Tibial nerve (tissue), 4 donors: ENCODE data around the gene TULP4. TPM values are rescaled to one million over a fixed set of nuclear protein-coding genes. Genes with fewer than 3 reads are reported as not detected.
A peak's percentile ranks its signal among the peaks of the same experiment; 100 is the strongest.

Experiments
- DNase-seq, 2 donors: peaks; one replicate each; pipeline ENCODE4 v3.0.0-alpha.2; 2019; ENCODE audit warnings: low spot score in 2 of 2
- H3K27ac ChIP-seq, 4 donors: fragments of 200-600 bp; sonication (generic) in 3 of 4; one replicate each; pipeline ENCODE4 v1.5.1; 2017 to 2019; ENCODE audit warnings: mild to moderate bottlenecking in 1 of 4
- H3K27me3 ChIP-seq, 2 donors: fragments of 200-600 bp; sonication (generic) in 1 of 2; one replicate each; pipeline versions ENCODE4 v1.5.1 to v1.6.0; 2017 to 2019
- H3K36me3 ChIP-seq, 3 donors: fragments of 200-600 bp; sonication (generic); one replicate each; pipeline ENCODE4 v1.5.1; 2018 to 2019
- H3K4me1 ChIP-seq, 4 donors: fragments of 200-600 bp; sonication (generic) in 3 of 4; one replicate each; pipeline ENCODE4 v1.5.1; 2017 to 2019
- H3K4me3 ChIP-seq, 4 donors: fragments of 200-600 bp; sonication (generic) in 3 of 4; one replicate each; pipeline ENCODE4 v1.5.1; 2017 to 2019; ENCODE audit warnings: mild to moderate bottlenecking in 1 of 4, moderate library complexity in 1 of 4
- H3K9me3 ChIP-seq, 4 donors: fragments of 200-600 bp; sonication (generic) in 3 of 4; one replicate each; pipeline ENCODE4 v1.5.1; 2017 to 2019
- EP300 ChIP-seq, 2 donors: sonication (generic); formaldehyde crosslinking; IDR thresholded peaks; one replicate each; pipeline ENCODE4 v1.6.1; 2017; ENCODE audit warnings: antibody characterized with exemption in 2 of 2, mild to moderate bottlenecking in 1 of 2
- POLR2A ChIP-seq, 2 donors: fragments of 450-650 bp; IDR thresholded peaks; one replicate each; pipeline ENCODE4 v1.6.1; 2017; ENCODE audit warnings: antibody characterized with exemption in 2 of 2, mild to moderate bottlenecking in 2 of 2, moderate library complexity in 2 of 2
- WGBS, 2 donors: methylation state at CpG; one replicate each; pipeline ENCODE4 v1.1.5; 2018; 5-methylcytosine and 5-hydroxymethylcytosine counted together
- total RNA-seq, 4 donors: library from RNA; depleted of rRNA; stranded (reverse); fragments of >200 nt; gene quantifications; one replicate each; pipeline ENCODE4 v1.1.0, GENCODE V29; 2016
- TF ChIP-seq, protein P1 (sequence below), 5 experiments: fragments of 200-600 bp in 3 of 5; fragments of 450-650 bp in 2 of 5; sonication (generic) in 3 of 5; IDR thresholded peaks; one replicate each; pipeline ENCODE4 v1.5.1; 2016 to 2019; ENCODE audit warnings: antibody characterized with exemption in 5 of 5, mild to moderate bottlenecking in 3 of 5, moderate library complexity in 2 of 5

The TULP4 gene
- total RNA-seq, 4 donors from 2014 or later = 91.2 to 109 (median 101) TPM

DNA sequence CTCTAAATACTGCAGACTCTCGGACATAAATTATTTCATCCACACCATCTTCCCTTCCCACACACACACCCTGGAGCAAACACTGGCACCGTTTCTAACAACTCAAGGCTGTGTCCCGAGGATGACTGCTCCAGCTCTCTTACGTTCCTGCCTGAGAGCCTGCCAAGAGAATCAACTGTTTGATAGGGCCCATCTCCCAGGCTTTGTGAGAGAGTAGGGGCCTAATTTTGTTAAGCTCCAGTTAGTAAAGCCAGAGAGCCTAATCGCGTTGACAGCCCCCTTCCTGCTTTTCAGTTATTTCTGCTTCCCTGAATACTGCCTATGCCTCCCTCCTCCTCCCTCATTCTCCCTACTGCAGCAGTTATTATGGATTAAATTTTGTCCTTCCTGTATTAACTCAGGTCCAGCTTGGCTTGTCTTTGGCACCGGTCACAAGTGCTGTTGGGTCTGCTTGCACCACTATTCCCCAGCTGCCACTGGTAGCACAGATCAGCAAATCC is 129.5 kb downstream of the TULP4 start:
- TF ChIP-seq EP300 (IDR thresholded peaks at IDR 0.05) = no peak
- Histone ChIP-seq H3K27ac (peak overlapping the region in 1 of 4 donors; percentile 7), H3K4me1 (peaks cover 0 to 8% (median 0%) of the 10 kb centered on the region in 4 donors), H3K36me3 (peaks cover 0 to 7% (median 0%) of the 10 kb centered on the region in 3 donors), H3K4me3 (no peak overlapping the region), H3K9me3 (no peaks in the 10 kb centered on the region), H3K27me3 (no peaks in the 10 kb centered on the region)
- peak in 1 of 2 donors; percentile 42 for DNase-seq
- WGBS, 2 donors = 49 to 57% methylated on average over 7 of the region's 7 CpGs

DNA sequence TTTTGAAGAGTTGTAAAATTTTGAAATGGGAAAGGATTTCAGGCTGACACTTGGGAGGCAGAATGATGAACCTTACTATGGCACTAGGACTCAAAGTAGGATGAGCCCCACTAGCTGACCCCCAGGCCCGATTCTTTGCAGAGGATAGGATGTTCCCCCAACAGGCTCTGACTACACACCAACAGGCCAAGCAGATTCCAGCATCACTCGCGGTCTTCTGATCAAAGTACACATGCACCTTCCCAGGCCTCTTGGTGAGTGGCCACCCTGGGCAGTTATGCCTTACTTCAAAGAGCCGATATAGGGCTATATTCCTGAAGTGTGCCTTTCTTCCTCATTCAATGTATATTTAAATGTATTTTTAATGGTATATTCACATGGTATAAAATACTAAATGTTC is 130.0 kb downstream of the TULP4 start:
- TF ChIP-seq POLR2A (IDR thresholded peaks at IDR 0.05) = no peak
- TF ChIP-seq, protein P1, sequence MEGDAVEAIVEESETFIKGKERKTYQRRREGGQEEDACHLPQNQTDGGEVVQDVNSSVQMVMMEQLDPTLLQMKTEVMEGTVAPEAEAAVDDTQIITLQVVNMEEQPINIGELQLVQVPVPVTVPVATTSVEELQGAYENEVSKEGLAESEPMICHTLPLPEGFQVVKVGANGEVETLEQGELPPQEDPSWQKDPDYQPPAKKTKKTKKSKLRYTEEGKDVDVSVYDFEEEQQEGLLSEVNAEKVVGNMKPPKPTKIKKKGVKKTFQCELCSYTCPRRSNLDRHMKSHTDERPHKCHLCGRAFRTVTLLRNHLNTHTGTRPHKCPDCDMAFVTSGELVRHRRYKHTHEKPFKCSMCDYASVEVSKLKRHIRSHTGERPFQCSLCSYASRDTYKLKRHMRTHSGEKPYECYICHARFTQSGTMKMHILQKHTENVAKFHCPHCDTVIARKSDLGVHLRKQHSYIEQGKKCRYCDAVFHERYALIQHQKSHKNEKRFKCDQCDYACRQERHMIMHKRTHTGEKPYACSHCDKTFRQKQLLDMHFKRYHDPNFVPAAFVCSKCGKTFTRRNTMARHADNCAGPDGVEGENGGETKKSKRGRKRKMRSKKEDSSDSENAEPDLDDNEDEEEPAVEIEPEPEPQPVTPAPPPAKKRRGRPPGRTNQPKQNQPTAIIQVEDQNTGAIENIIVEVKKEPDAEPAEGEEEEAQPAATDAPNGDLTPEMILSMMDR (IDR thresholded peaks at IDR 0.05) = no peak
- no peak for TF ChIP-seq EP300 (IDR thresholded peaks at IDR 0.05)
- Histone ChIP-seq H3K4me1 (peaks cover 0 to 8% (median 0%) of the 10 kb centered on the region in 4 donors), H3K9me3 (no peaks in the 10 kb centered on the region), H3K27ac (no peak overlapping the region), H3K36me3 (peaks cover 0 to 7% (median 0%) of the 10 kb centered on the region in 3 donors), H3K4me3 (no peak overlapping the region), H3K27me3 (no peaks in the 10 kb centered on the region)
- DNase-seq = no peak
- 90 to 96% methylated on average over 4 of the region's 4 CpGs for WGBS, 2 donors

DNA sequence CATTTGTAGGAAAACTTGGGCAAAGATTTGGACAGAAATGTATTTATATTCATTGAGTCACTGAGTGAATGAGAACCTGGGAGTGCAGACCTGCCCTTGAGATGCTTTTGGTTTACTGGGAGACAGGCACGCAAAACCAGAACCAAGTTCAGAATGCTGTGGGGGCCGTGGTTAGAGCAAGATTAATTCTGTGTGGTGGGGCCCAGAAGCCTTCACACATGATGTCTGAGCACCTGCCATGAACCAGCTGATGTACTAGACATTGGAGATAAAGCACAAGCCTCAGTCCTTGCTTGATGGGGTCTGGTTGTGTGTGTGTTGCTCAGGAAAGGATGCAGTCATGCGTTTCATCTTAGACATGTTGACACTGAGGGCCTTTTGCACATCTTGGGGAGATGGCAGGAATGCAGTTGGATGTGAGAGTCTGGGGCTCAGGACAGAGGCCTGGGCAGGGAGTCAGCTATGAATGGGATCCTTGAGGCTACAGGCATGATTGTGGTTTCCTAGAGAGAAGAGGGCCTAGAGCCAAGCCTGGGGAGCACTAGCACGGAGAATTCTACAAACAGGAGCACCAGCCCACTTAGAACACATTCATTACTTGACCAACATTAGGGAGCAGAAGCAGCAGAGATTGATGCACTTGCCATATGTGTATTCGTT is 133.3 kb downstream of the TULP4 start:
- H3K27ac ChIP-seq = no peak overlapping the region
- H3K4me1 ChIP-seq = peaks cover 0 to 8% (median 0%) of the 10 kb centered on the region in 4 donors
- H3K36me3 ChIP-seq = peaks cover 0 to 20% (median 0%) of the 10 kb centered on the region in 3 donors
- 78 to 84% methylated on average over 5 of the region's 5 CpGs for WGBS, 2 donors
- H3K4me3 ChIP-seq = no peak overlapping the region
- H3K27me3 ChIP-seq = no peaks in the 10 kb centered on the region
- TF ChIP-seq POLR2A (IDR thresholded peaks at IDR 0.05) (no peak), EP300 (IDR thresholded peaks at IDR 0.05) (no peak)
- TF ChIP-seq, protein P1 (IDR thresholded peaks at IDR 0.05) = no peak
- DNase-seq = no peak
- H3K9me3 ChIP-seq = no peaks in the 10 kb centered on the region

DNA sequence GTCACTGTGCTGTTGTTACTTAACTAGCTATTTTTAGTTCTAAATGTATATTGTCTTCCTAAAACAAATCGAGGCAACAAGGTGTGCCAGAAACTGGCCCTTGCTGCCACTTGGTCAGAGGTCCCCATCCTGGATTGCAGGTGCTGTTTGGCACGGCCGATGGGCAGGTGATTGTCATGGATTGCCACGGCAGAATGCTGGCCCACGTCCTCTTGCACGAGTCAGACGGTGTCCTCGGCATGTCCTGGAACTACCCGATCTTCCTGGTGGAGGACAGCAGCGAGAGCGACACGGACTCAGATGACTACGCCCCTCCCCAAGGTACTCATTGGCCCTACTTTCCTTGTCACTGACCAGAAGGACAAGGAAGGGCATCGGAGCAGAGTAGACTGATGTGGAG is 136.6 kb downstream of the TULP4 start:
- Histone ChIP-seq H3K4me1 (no peaks in the 10 kb centered on the region), H3K27me3 (no peaks in the 10 kb centered on the region), H3K4me3 (no peak overlapping the region), H3K36me3 (peaks cover 0 to 36% (median 4%) of the 10 kb centered on the region in 3 donors), H3K9me3 (no peaks in the 10 kb centered on the region), H3K27ac (no peak overlapping the region)
- 95 to 99% methylated on average over 14 of the region's 14 CpGs for WGBS, 2 donors
- TF ChIP-seq, protein P1 (IDR thresholded peaks at IDR 0.05) = no peak
- TF ChIP-seq POLR2A (IDR thresholded peaks at IDR 0.05) (no peak), EP300 (IDR thresholded peaks at IDR 0.05) (no peak)
- no peak for DNase-seq

DNA sequence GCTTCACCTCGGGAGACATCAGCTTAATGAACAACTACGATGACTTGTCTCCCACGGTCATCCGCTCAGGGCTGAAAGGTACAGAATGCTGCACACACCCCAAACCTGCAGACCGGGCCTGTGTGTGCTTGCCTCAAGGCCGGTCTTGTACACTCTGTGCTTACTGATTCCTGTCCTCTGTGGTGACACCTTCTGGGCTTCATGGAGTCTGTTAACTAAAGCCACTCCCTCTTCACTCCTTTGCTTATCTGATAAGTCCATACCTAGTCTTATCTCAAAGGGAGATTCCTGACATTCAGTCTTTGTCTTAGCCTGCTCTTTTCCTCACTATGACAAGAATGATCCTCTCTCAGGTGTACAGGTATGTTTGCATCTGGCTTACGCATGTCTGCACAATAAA is 139.9 kb downstream of the TULP4 start:
- Histone ChIP-seq H3K27me3 (no peaks in the 10 kb centered on the region), H3K36me3 (peaks cover 0 to 48% (median 4%) of the 10 kb centered on the region in 3 donors), H3K4me1 (no peaks in the 10 kb centered on the region), H3K27ac (no peak overlapping the region), H3K9me3 (no peaks in the 10 kb centered on the region), H3K4me3 (no peak overlapping the region)
- WGBS, 2 donors = 94 to 96% methylated on average over 7 of the region's 7 CpGs
- TF ChIP-seq EP300 (IDR thresholded peaks at IDR 0.05) = no peak
- TF ChIP-seq, protein P1 (IDR thresholded peaks at IDR 0.05) = no peak
- no peak for TF ChIP-seq POLR2A (IDR thresholded peaks at IDR 0.05)
- DNase-seq = no peak
